HG02588 (cell line): ENCODE results near the gene RPP30.
A peak's percentile ranks its signal among the peaks of the same experiment; 100 is the strongest.
"Not testable (repeated sequence)": the region's sequence is repeated elsewhere in the genome, so short reads cannot be mapped to it uniquely, and the experiment has no call there.

ENCODE experiments used
- ATAC-seq: cut with Tn5 transposase; IDR thresholded peaks from one replicate; pipeline ENCODE4 v1.9.1; 2021; ENCODE audit warnings: mild to moderate bottlenecking, moderate library complexity; ENCODE audit not compliant: unreplicated experiment

Gene RPP30

GRCh38 chr10:90939116-90939515 is 67.3 kb downstream of the RPP30 start:
- ATAC-seq = no peak

DNA sequence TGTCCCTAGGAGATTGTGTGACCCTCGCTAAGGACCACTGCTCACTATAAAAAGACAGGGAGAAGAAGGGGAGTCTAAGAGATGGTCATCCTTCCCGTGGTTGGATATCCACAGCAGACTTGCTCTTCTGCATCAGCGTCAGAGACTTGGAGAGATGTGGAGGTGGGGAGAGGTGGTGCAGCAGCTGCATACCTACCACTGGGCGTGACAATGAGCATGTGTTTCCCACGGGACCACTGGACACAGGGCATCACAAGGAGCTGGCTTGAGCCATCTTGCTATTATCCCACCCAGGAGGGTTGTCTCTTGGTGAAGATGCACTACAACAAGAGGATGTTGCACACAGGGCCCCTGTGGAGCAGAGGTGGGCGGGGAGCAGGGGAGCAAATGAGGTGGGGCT is 67.9 kb downstream of the RPP30 start:
- no peak for ATAC-seq

DNA sequence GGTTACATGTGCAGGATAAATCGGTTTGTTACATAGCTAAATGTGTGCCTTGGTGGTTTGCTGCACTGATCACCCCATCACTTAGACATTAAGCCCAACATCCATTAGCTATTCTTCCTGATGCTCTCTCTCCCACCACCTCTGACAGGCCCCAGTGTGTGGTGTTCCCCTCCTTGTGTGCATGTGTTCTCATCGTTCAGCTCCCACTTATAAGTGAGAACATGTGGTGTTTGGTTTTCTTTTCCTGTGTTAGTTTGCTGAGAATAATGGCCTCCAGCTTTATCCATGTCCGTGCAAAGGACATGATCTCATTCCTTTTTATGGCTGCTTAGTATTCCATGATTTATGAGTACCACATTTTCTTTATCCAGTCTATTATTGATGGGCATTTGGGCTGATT is 71.2 kb downstream of the RPP30 start:
- ATAC-seq = not testable (repeated sequence)

- no peak for ATAC-seq
These were observed 73.0 kb downstream of the RPP30 start for GRCh38 chr10:90944749-90945148.

- ATAC-seq = no peak
These were observed 73.8 kb downstream of the RPP30 start for GRCh38 chr10:90945491-90946070.

- peak; percentile 47 for ATAC-seq
These were observed 75.5 kb downstream of the RPP30 start for GRCh38 chr10:90947030-90947960.
